ENCODE measurements around the gene TSPO.
"Not testable (repeated sequence)": the region's sequence is repeated elsewhere in the genome, so short reads cannot be mapped to it uniquely, and the experiment has no call there.

TSPO gene

GRCh38 chr22:43151251-43152002 lies at the start of gene TSPO:
Gene TSPO (plus strand): TSS chr22:43151559. CDS start chr22:43159239, 7,680 bp downstream.
- peak within 1 kb of the TSS; percentile 90 for H3K27ac ChIP-seq
- TF ChIP-seq, protein P1, sequence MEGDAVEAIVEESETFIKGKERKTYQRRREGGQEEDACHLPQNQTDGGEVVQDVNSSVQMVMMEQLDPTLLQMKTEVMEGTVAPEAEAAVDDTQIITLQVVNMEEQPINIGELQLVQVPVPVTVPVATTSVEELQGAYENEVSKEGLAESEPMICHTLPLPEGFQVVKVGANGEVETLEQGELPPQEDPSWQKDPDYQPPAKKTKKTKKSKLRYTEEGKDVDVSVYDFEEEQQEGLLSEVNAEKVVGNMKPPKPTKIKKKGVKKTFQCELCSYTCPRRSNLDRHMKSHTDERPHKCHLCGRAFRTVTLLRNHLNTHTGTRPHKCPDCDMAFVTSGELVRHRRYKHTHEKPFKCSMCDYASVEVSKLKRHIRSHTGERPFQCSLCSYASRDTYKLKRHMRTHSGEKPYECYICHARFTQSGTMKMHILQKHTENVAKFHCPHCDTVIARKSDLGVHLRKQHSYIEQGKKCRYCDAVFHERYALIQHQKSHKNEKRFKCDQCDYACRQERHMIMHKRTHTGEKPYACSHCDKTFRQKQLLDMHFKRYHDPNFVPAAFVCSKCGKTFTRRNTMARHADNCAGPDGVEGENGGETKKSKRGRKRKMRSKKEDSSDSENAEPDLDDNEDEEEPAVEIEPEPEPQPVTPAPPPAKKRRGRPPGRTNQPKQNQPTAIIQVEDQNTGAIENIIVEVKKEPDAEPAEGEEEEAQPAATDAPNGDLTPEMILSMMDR (conservative IDR thresholded peaks at IDR 0.05), result no peak
- peak; percentile 66; the same call in 1 of the 2 replicates for TF ChIP-seq ZFX (IDR thresholded peaks at IDR 0.05)

GRCh38 chr22:43104056-43104625 lies 47.2 kb upstream of the TSPO start:
- peak overlapping the region; percentile 4; the same call in 1 of the 2 replicates for H3K27ac ChIP-seq

GRCh38 chr22:43104950-43105349 lies 46.4 kb upstream of the TSPO start:
- H3K27ac ChIP-seq, result not testable (repeated sequence)

- H3K27ac ChIP-seq, result no peak overlapping the region
- TF ChIP-seq, protein P1 (conservative IDR thresholded peaks at IDR 0.05), result no peak
Observed at GRCh38 chr22:43106302-43106701, 45.1 kb upstream of the TSPO start.

DNA sequence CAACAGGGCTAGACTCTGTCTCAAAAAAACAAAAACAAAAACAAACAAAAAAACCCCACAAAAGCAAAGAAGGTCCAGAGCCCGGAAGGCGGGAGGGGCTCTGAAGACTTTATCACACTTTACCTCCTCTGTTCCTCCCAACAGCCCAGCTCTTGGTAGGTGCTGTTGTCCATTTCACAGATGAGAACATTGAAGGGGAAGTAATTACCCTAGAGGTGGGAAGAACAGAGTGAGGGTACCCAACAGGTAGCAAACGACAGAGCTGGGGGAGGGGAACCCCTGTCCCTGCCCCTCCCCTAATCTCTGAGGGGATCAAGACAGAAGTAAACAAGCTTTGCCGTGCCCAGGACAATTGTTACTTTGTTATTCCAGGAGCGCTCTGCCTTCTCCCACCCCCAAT lies 41.8 kb upstream of the TSPO start:
- TF ChIP-seq ZFX (IDR thresholded peaks at IDR 0.05), result no peak
- TF ChIP-seq, protein P1 (conservative IDR thresholded peaks at IDR 0.05), result no peak
- H3K27ac ChIP-seq, result no peak overlapping the region

GRCh38 chr22:43109921-43110443 lies 41.4 kb upstream of the TSPO start:
- peak overlapping the region; percentile 90; the same call in 1 of the 2 replicates for H3K27ac ChIP-seq
- TF ChIP-seq, protein P1 (conservative IDR thresholded peaks at IDR 0.05), result no peak
- no peak for TF ChIP-seq ZFX (IDR thresholded peaks at IDR 0.05)

- H3K27ac ChIP-seq, result peak within 1 kb of the TSS; percentile 90
- TF ChIP-seq, protein P1 (conservative IDR thresholded peaks at IDR 0.05), result no peak
- no peak for TF ChIP-seq ZFX (IDR thresholded peaks at IDR 0.05)
Observed at GRCh38 chr22:43110444-43110926, 40.9 kb upstream of the TSPO start, which contains the start of gene BIK. Gene BIK (plus strand): TSS chr22:43110750. CDS start chr22:43124023, 13,273 bp downstream.

GRCh38 chr22:43110927-43111623 lies 40.3 kb upstream of the TSPO start:
- peak; percentile 65; the same call in 1 of the 2 replicates for TF ChIP-seq ZFX (IDR thresholded peaks at IDR 0.05)
- TF ChIP-seq, protein P1 (conservative IDR thresholded peaks at IDR 0.05), result no peak
- peak overlapping the region; percentile 90 for H3K27ac ChIP-seq
